ENCODE measurements around the gene ADPRH.

- TF ChIP-seq SP1 (IDR thresholded peaks at IDR 0.05) (no peak), ZNF384 (IDR thresholded peaks at IDR 0.05) (no peak), TARDBP (IDR thresholded peaks at IDR 0.05) (no peak), PKNOX1 (IDR thresholded peaks at IDR 0.05) (no peak), FOXM1 (IDR thresholded peaks at IDR 0.05; ENCODE audit: borderline replicate concordance) (no peak), CTBP1 (IDR thresholded peaks at IDR 0.05; ENCODE audit: borderline replicate concordance) (no peak)
Observed at GRCh38 chr3:119635719-119636118, 56.4 kb downstream of the ADPRH start.

All from HEK293T (cell line).